Measurements from ENCODE around the gene EIF2D.

GRCh38 chr1:206555473-206555935, 56.8 kb downstream of the EIF2D start:
- TF ChIP-seq CTCF (IDR thresholded peaks at IDR 0.05; ENCODE audit: insufficient read depth, low read length, poor library complexity, severe bottlenecking), result no peak
- no peak for TF ChIP-seq EZH2phosphoT487 (conservative IDR thresholded peaks at IDR 0.05; ENCODE audit: low read length)

All from SU-DHL-6 (cell line).